GM18907 (cell line): ENCODE data around the gene CFAP61.

Experiments
- ATAC-seq: cut with Tn5 transposase; IDR thresholded peaks from one replicate; pipeline ENCODE4 v1.9.1; 2021; ENCODE audit warnings: mild to moderate bottlenecking, moderate library complexity; ENCODE audit not compliant: unreplicated experiment

CFAP61 gene

GRCh38 chr20:20259533-20259932 lies 207.2 kb downstream of the CFAP61 start:
- ATAC-seq: no peak

- no peak for ATAC-seq
These were observed 208.8 kb downstream of the CFAP61 start for GRCh38 chr20:20261159-20261558.

GRCh38 chr20:20265210-20265609 lies 212.9 kb downstream of the CFAP61 start:
- ATAC-seq: no peak

- ATAC-seq: no peak
These were observed 214.2 kb downstream of the CFAP61 start for GRCh38 chr20:20266552-20266951.

- no peak for ATAC-seq
These were observed 215.5 kb downstream of the CFAP61 start for GRCh38 chr20:20267685-20268370.

- ATAC-seq: no peak
These were observed 218.9 kb downstream of the CFAP61 start for GRCh38 chr20:20271271-20271670.

GRCh38 chr20:20272686-20273085 lies 220.4 kb downstream of the CFAP61 start:
- no peak for ATAC-seq

- ATAC-seq: no peak
These were observed 221.0 kb downstream of the CFAP61 start for GRCh38 chr20:20273286-20273685.

GRCh38 chr20:20274821-20275220 lies 222.5 kb downstream of the CFAP61 start:
- no peak for ATAC-seq

GRCh38 chr20:20275636-20276035 lies 223.3 kb downstream of the CFAP61 start:
- ATAC-seq: no peak

- no peak for ATAC-seq
These were observed 224.6 kb downstream of the CFAP61 start for GRCh38 chr20:20276811-20277530.

GRCh38 chr20:20277894-20278335 lies 225.6 kb downstream of the CFAP61 start:
- ATAC-seq: no peak

GRCh38 chr20:20286061-20286460 lies 233.7 kb downstream of the CFAP61 start:
- no peak for ATAC-seq

- ATAC-seq: no peak
These were observed 237.0 kb downstream of the CFAP61 start for GRCh38 chr20:20289331-20289730.

- ATAC-seq: no peak
These were observed 240.1 kb downstream of the CFAP61 start for GRCh38 chr20:20292472-20292871.

- ATAC-seq: no peak
These were observed 240.8 kb downstream of the CFAP61 start for GRCh38 chr20:20293141-20293540.

GRCh38 chr20:20293691-20294385 lies 241.5 kb downstream of the CFAP61 start:
- ATAC-seq: no peak

- ATAC-seq: no peak
These were observed 243.5 kb downstream of the CFAP61 start for GRCh38 chr20:20295621-20296498.

GRCh38 chr20:20297181-20297580 lies 244.8 kb downstream of the CFAP61 start:
- no peak for ATAC-seq

GRCh38 chr20:20297752-20298151 lies 245.4 kb downstream of the CFAP61 start:
- ATAC-seq: no peak

GRCh38 chr20:20299904-20300303 lies 247.6 kb downstream of the CFAP61 start:
- ATAC-seq: no peak
